K562 (cell line): ENCODE results near the gene GCNT3. TPM values are rescaled to one million over a fixed set of nuclear protein-coding genes. Genes with fewer than 3 reads are reported as not detected.

ENCODE experiments used
- ATF6 ChIP-seq: sonication (generic); formaldehyde crosslinking; IDR thresholded peaks from 2 replicates; pipeline ENCODE4 v1.4.0; 2020; ENCODE audit warnings: mild to moderate bottlenecking, missing genetic modification reagents
- BCOR ChIP-seq: fragments of 450-650 bp; IDR thresholded peaks from 2 replicates; pipeline ENCODE4 v1.6.1; 2016
- CLOCK ChIP-seq: fragments of 250-450 bp; sonication (Bioruptor Pico); IDR thresholded peaks from 2 replicates; pipeline ENCODE4 v1.4.0; 2020; ENCODE audit warnings: mild to moderate bottlenecking, moderate library complexity, borderline replicate concordance
- E2F8 ChIP-seq: fragments of 450-650 bp; IDR thresholded peaks from 2 replicates; pipeline ENCODE4 v1.7.1; 2018; ENCODE audit warnings: mild to moderate bottlenecking, low read depth; ENCODE audit not compliant: partially characterized antibody
- HNRNPK ChIP-seq: fragments of 200-400 bp; formaldehyde crosslinking; IDR thresholded peaks from one replicate; pipeline ENCODE4 v1.6.1; 2018; ENCODE audit warnings: mild to moderate bottlenecking, low read depth, low read length; ENCODE audit not compliant: poor library complexity, severe bottlenecking
- XRCC5 ChIP-seq: fragments of 200-400 bp; formaldehyde crosslinking; IDR thresholded peaks from 2 replicates; pipeline ENCODE4 v1.6.1; 2017; ENCODE audit warnings: low read depth, mild to moderate bottlenecking, low read length
- ZBTB34 ChIP-seq: fragments of 250-450 bp; sonication (Bioruptor Pico); IDR thresholded peaks from 2 replicates; pipeline ENCODE4 v1.8.0; 2021; ENCODE audit warnings: mild to moderate bottlenecking, moderate library complexity
- ZNF717 ChIP-seq: fragments of 250-450 bp; sonication (Bioruptor Pico); IDR thresholded peaks from 2 replicates; pipeline ENCODE4 v1.5.0; 2021
- polyA plus RNA-seq, 8 experiments: library from polyadenylated mRNA; depleted of rRNA in 4 of 8; stranded (reverse) in 5 of 8; unstranded in 3 of 8; fragments of >200 nt; fragmentation: Nextera tagmentation in 2 of 8; fragmentation: Illumina TruSeq in 1 of 8; extraction: Ambion mirVana in 2 of 8; extraction: Trizol in 1 of 8; gene quantifications; 2 replicates each; pipeline versions ENCODE4 v1.2.1 to v1.2.3, GENCODE V29; 2011 to 2014; ENCODE audit warnings: inconsistent platforms in 1 of 8, missing spikeins in 1 of 8
- total RNA-seq, 7 experiments: library from RNA; depleted of rRNA in 6 of 7; stranded (reverse); fragments of >200 nt in 6 of 7; fragmentation: Illumina TruSeq in 2 of 7; extraction: Trizol in 2 of 7; gene quantifications; 2 replicates each; pipeline versions ENCODE4 v1.2.1 to v1.2.3, GENCODE V29; 2011 to 2021; ENCODE audit warnings: low replicate concordance in 1 of 7

Gene GCNT3
- total and polyA plus RNA-seq, 9 of the 15 experiments (the other 6 are each of a cell fraction or from before 2014, with no cell fraction given) = 0.07 to 0.35 (median 0.11) TPM; not detected in 4

GRCh38 chr15:59616379-59616778 lies 4.8 kb downstream of the GCNT3 start (continued):
- TF ChIP-seq E2F8 = no peak
- no peak for TF ChIP-seq XRCC5
- TF ChIP-seq ATF6 = no peak
- no peak for TF ChIP-seq HNRNPK
- no peak for TF ChIP-seq ZNF717 (CRISPR knock-in tag)
- TF ChIP-seq CLOCK (CRISPR knock-in tag) = no peak
- TF ChIP-seq ZBTB34 (CRISPR knock-in tag) = no peak
- TF ChIP-seq BCOR = no peak
